Liver (tissue), 9 donors: Measurements from ENCODE around the gene SPA17. TPM values are rescaled to one million over a fixed set of nuclear protein-coding genes. Genes with fewer than 3 reads are reported as not detected.

Source experiments
- DNase-seq: peaks from one replicate; pipeline ENCODE4 v3.0.0-alpha.2; 2017; ENCODE audit warnings: low spot score
- H3K27ac ChIP-seq, 2 donors: one replicate each; pipeline ENCODE4 v1.7.0; 2013; ENCODE audit warnings: inconsistent platforms in 2 of 2, low read length in 2 of 2, control low read depth in 1 of 2, low read depth in 1 of 2, mild to moderate bottlenecking in 1 of 2
- H3K27me3 ChIP-seq, 4 donors: one replicate each; pipeline versions ENCODE4 v1.6.1 to v1.7.0; 2013; ENCODE audit warnings: low read length in 3 of 4, inconsistent platforms in 1 of 4, mild to moderate bottlenecking in 1 of 4, moderate library complexity in 1 of 4; ENCODE audit not compliant: control insufficient read depth in 4 of 4, insufficient read depth in 4 of 4
- H3K36me3 ChIP-seq, 4 donors: one replicate each; pipeline versions ENCODE4 v1.6.1 to v1.7.0; 2013; ENCODE audit warnings: low read length in 3 of 4, mild to moderate bottlenecking in 3 of 4, low read depth in 1 of 4, moderate library complexity in 1 of 4; ENCODE audit not compliant: control insufficient read depth in 4 of 4, insufficient read depth in 3 of 4
- H3K4me1 ChIP-seq, 4 donors: one replicate each; pipeline versions ENCODE4 v1.6.1 to v1.7.0; 2013; ENCODE audit warnings: low read length in 3 of 4, mild to moderate bottlenecking in 3 of 4, moderate library complexity in 1 of 4; ENCODE audit not compliant: control insufficient read depth in 4 of 4, insufficient read depth in 4 of 4
- H3K4me3 ChIP-seq, 3 donors: one replicate each; pipeline versions ENCODE4 v1.6.1 to v1.7.0; 2013; ENCODE audit warnings: low read length in 3 of 3, control low read depth in 1 of 3, low read depth in 1 of 3, mild to moderate bottlenecking in 1 of 3
- H3K9ac ChIP-seq, 2 donors: one replicate each; pipeline ENCODE4 v1.7.0; 2013; ENCODE audit warnings: low read length in 2 of 2, mild to moderate bottlenecking in 2 of 2, moderate library complexity in 2 of 2, control low read depth in 1 of 2, low read depth in 1 of 2
- H3K9me3 ChIP-seq, 4 donors: one replicate each; pipeline versions ENCODE4 v1.6.1 to v1.7.0; 2013; ENCODE audit warnings: low read length in 3 of 4; ENCODE audit not compliant: control insufficient read depth in 4 of 4
- ATF3 ChIP-seq: IDR thresholded peaks from 2 replicates; pipeline ENCODE4 v1.6.1; 2016; ENCODE audit warnings: antibody characterized with exemption
- CTCF ChIP-seq: fragments of 150-350 bp; IDR thresholded peaks from 2 replicates; pipeline ENCODE4 v1.5.1; 2017; ENCODE audit warnings: improper control_type of control experiment, low read depth, low read length; ENCODE audit not compliant: missing input control
- GABPA ChIP-seq, 2 donors: IDR thresholded peaks in 1 of 2; conservative IDR thresholded peaks in 1 of 2; 2 replicates each; pipeline ENCODE4 v1.6.1; 2016; ENCODE audit warnings: antibody characterized with exemption in 2 of 2, mild to moderate bottlenecking in 1 of 2, moderate library complexity in 1 of 2
- NR2F2 ChIP-seq: IDR thresholded peaks from 2 replicates; pipeline ENCODE4 v1.6.1; 2016; ENCODE audit warnings: antibody characterized with exemption
- RAD21 ChIP-seq, 2 donors: IDR thresholded peaks; 2 replicates each; pipeline ENCODE4 v1.6.1; 2016; ENCODE audit warnings: antibody characterized with exemption in 2 of 2, mild to moderate bottlenecking in 2 of 2
- REST ChIP-seq: IDR thresholded peaks from 2 replicates; pipeline ENCODE4 v1.6.1; 2016; ENCODE audit warnings: antibody characterized with exemption, mild to moderate bottlenecking
- TAF1 ChIP-seq: conservative IDR thresholded peaks from 2 replicates; pipeline ENCODE4 v1.6.1; 2016; ENCODE audit warnings: antibody characterized with exemption, mild to moderate bottlenecking
- ZBTB33 ChIP-seq: IDR thresholded peaks from 2 replicates; pipeline ENCODE4 v1.6.1; 2016; ENCODE audit warnings: antibody characterized with exemption
- WGBS: extraction: QIAGEN DNeasy Blood & Tissue Kit; methylation state at CpG from one replicate; pipeline ENCODE4 v1.1.7; 2013; 5-methylcytosine and 5-hydroxymethylcytosine counted together
- polyA plus RNA-seq, 2 donors: library from polyadenylated mRNA; stranded (reverse) in 1 of 2; unstranded in 1 of 2; fragments of 200-250 nt in 1 of 2; fragments of >200 nt in 1 of 2; fragmentation: Nextera tagmentation in 1 of 2; extraction: Ambion mirVana in 1 of 2; gene quantifications; one replicate each; pipeline versions ENCODE4 v1.2.1 to v1.2.3, GENCODE V29; 2013 to 2015
- total RNA-seq, 2 donors: library from RNA; depleted of rRNA; stranded (reverse); fragments of >200 nt; gene quantifications; one replicate each; pipeline ENCODE4 v1.2.3, GENCODE V29; 2014
- donor health status: healthy.
- donor health status: healthy.
- donor health status: healthy.
- donor health status: healthy.
- donor health status: healthy.

The SPA17 gene
- total and polyA plus RNA-seq, 4 donors = 0.47 to 3.2 (median 1.9) TPM

- TF ChIP-seq REST = no peak
These were observed 65.2 kb downstream of the SPA17 start (continued) for GRCh38 chr11:124738713-124739478.

- peak within 1 kb of the TSS in 2 of 3 donors; percentile 3 to 57 for H3K4me3 ChIP-seq
- peaks cover 0 to 5% (median 0%) of the 10 kb centered on the region in 4 donors for H3K27me3 ChIP-seq
- H3K9ac ChIP-seq = no peak within 1 kb of the TSS
- DNase-seq = peak; percentile 85
- peaks cover 4 to 12% (median 9%) of the 10 kb centered on the region in 4 donors for H3K4me1 ChIP-seq
- TF ChIP-seq ATF3 (no peak), RAD21 (IDR thresholded peaks at IDR 0.05) (no peak), TAF1 (no peak), GABPA (IDR thresholded peaks at IDR 0.05 in 1 of 2, conservative IDR thresholded peaks at IDR 0.05 in 1 of 2) (no peak)
- WGBS = 2% methylated on average over 59 of the region's 59 CpGs
- no peaks in the 10 kb centered on the region for H3K36me3 ChIP-seq
- H3K27ac ChIP-seq = peak within 1 kb of the TSS in 1 of 2 donors; percentile 24
- no peaks in the 10 kb centered on the region for H3K9me3 ChIP-seq
These were observed 66.0 kb downstream of the SPA17 start, which contains the start of gene NRGN for GRCh38 chr11:124739479-124740276. NRGN (plus strand) TSS chr11:124739942; CDS start chr11:124740085, 143 bp downstream.

- H3K9me3 ChIP-seq = no peaks in the 10 kb centered on the region
- peak in 1 of 2 donors; percentile 22 for TF ChIP-seq RAD21 (IDR thresholded peaks at IDR 0.05)
- TF ChIP-seq CTCF = peak; percentile 30
- TF ChIP-seq NR2F2 = no peak
- no peak for TF ChIP-seq ZBTB33
- H3K27ac ChIP-seq = peak overlapping the region in 1 of 2 donors; percentile 24
- WGBS = 4% methylated on average over 37 of the region's 37 CpGs
- no peaks in the 10 kb centered on the region for H3K36me3 ChIP-seq
- H3K27me3 ChIP-seq = peaks cover 0 to 5% (median under 1%) of the 10 kb centered on the region in 4 donors
- peaks cover 4 to 12% (median 9%) of the 10 kb centered on the region in 4 donors for H3K4me1 ChIP-seq
- no peak for DNase-seq
- peak overlapping the region in 2 of 3 donors; percentile 3 to 57 for H3K4me3 ChIP-seq
- H3K9ac ChIP-seq = no peak overlapping the region
These were observed 66.7 kb downstream of the SPA17 start for GRCh38 chr11:124740277-124740882.
